AG08396 (cell line): ENCODE results near the gene UGT1A8.

ENCODE experiments used
- DNase-seq: peaks from one replicate; pipeline ENCODE4 v3.0.0; 2012; ENCODE audit warnings: low spot score, mixed read lengths

Gene UGT1A8

DNA sequence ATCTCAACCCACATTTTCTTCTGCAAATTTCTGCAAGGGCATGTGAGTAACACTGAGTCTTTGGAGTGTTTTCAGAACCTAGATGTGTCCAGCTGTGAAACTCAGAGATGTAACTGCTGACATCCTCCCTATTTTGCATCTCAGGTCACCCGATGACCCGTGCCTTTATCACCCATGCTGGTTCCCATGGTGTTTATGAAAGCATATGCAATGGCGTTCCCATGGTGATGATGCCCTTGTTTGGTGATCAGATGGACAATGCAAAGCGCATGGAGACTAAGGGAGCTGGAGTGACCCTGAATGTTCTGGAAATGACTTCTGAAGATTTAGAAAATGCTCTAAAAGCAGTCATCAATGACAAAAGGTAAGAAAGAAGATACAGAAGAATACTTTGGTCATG is 150.6 kb downstream of the UGT1A8 start:
- DNase-seq = no peak

DNA sequence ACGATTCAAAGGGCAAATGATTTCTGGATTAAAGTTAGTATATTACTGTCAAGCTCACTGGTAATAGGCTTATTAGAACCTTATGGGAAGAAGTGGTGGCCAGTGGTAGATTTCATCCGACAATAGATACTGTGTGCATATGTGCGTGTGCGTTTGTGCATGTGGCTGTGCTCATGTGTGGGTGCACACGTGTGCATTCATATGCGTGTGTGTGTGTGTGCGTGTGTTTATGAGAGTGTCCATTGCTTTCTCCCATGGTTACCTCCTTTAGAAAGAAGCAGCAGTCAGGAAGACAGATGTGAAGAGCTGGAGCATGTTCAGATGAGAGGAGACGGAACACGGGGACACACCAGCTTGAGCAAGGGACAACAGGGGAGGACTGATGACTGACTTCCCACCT is 151.8 kb downstream of the UGT1A8 start:
- DNase-seq = no peak

DNA sequence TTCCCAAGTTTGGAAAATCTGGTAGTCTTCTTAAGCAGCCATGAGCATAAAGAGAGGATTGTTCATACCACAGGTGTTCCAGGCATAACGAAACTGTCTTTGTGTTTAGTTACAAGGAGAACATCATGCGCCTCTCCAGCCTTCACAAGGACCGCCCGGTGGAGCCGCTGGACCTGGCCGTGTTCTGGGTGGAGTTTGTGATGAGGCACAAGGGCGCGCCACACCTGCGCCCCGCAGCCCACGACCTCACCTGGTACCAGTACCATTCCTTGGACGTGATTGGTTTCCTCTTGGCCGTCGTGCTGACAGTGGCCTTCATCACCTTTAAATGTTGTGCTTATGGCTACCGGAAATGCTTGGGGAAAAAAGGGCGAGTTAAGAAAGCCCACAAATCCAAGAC is 154.7 kb downstream of the UGT1A8 start:
- no peak for DNase-seq

DNA sequence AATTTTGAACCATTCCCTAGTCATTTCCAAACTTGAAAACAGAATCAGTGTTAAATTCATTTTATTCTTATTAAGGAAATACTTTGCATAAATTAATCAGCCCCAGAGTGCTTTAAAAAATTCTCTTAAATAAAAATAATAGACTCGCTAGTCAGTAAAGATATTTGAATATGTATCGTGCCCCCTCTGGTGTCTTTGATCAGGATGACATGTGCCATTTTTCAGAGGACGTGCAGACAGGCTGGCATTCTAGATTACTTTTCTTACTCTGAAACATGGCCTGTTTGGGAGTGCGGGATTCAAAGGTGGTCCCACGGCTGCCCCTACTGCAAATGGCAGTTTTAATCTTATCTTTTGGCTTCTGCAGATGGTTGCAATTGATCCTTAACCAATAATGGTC is 155.2 kb downstream of the UGT1A8 start:
- no peak for DNase-seq

DNA sequence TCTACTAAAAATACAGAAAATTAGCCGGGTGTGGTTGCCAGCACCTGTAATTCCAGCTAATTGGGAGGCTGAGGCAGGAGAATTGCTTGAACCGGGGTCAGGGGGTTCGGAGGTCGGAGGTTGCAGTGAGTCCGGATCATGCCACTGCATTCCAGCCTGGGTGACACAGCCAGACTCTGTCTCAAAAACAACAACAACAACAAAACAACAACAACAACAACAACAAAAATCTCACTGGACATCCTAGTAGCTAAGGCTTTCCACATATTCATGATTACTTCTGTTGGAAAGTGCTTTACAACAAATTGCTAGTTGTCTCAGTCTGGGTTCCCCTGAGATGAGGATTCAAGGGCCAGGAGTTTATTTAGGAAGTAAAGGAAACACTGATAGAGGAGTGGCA is 156.4 kb downstream of the UGT1A8 start:
- DNase-seq = no peak

DNA sequence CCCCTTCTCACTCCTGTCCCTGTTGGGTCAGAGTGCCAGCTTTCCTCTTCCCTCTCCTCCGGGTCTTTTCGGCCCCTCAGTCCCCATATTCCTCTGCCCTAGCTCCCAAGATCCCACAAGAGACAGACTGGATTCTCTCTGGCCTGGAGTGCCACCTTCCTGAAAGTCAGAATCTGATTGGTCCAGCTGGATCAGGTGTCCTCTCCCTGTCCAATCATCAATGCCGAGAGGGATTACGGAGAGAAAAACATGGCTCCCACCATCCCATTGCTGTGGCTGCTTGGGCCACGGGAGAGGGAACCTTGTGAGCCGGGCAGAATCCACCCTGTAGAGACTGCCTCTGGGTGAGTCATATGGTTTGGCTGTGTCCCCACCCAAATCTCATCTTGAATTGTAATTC is 158.0 kb downstream of the UGT1A8 start:
- DNase-seq = no peak

DNA sequence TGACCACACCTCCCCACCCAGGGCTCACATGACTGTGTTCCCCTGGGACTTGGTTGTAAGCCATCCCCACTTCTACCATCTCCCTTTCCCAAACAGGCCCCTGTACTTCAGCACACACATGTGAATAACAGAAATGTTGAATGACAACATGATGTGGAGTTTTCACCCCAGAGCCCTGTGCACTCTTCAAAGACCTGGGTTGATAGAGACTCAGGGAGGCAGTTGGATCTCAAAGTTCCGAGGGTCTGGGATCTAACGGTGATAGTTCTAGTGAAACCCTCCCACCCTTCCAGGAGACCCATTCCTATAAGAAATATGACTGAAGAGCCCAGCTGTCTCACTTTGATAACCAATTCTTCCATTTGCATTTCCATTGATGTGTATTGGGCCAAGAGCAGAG is 160.6 kb downstream of the UGT1A8 start, which contains the start of gene MROH2A:
MROH2A (plus strand) TSS at position 301 of the 400 bp plus-strand sequence. CDS start 1,029 bp downstream, outside the sequence.
- DNase-seq = no peak

DNA sequence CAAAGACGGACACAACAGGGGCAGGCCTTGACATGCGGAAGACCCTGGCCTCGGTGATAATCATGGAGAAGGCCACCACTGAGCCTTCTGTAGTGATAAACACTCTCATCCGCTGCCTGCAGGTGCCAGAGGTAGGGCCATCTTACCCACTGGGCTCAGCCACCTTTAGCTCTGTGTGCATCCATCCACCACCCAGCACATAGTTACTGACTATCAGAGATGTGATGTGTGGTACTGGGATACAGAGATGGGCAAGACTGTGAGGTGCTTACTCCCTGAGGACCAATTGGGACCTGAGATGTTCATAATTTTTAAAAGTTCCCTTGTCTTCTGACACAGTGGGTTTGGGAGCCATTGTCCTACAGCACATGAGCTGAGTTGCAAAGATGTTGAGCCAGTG is 162.3 kb downstream of the UGT1A8 start:
- DNase-seq = no peak

DNA sequence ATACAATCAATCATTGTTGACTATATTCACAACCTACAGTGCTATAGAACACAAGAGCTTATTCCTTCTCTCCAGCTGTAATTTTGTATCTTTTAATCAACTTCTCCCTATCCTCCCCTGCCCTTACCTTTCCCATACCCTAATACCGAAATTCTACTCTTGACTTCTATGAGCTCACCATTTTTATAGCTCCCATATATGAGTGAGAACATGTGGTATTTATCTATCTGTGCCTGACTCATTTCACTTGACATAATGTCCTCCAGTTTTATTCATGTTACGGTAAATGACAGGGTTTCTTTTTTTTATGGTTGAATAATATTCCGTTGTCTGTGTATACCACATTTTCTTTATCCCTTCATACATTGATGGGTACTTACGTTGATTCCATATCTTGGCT is 163.3 kb downstream of the UGT1A8 start:
- no peak for DNase-seq

DNA sequence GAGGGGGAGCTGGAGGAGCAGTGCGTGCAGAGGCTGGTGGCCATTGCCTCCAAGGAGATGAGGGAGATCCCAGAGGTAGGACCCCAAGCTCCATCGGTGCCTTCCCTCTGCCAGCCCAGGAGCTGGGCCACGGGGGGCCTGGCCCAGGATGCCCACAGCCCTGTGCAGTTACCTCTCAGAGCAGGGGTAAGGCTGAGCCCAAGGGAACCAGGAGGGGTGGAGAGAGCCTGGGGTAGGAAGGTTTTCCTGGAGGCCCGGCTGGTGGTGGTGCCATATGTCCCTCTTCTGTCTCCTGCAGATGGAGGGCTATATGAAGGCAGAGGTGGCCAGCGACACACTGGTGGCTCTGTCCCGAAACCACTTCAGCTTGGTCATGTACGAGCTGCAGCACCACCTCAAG is 172.1 kb downstream of the UGT1A8 start:
- DNase-seq = no peak

DNA sequence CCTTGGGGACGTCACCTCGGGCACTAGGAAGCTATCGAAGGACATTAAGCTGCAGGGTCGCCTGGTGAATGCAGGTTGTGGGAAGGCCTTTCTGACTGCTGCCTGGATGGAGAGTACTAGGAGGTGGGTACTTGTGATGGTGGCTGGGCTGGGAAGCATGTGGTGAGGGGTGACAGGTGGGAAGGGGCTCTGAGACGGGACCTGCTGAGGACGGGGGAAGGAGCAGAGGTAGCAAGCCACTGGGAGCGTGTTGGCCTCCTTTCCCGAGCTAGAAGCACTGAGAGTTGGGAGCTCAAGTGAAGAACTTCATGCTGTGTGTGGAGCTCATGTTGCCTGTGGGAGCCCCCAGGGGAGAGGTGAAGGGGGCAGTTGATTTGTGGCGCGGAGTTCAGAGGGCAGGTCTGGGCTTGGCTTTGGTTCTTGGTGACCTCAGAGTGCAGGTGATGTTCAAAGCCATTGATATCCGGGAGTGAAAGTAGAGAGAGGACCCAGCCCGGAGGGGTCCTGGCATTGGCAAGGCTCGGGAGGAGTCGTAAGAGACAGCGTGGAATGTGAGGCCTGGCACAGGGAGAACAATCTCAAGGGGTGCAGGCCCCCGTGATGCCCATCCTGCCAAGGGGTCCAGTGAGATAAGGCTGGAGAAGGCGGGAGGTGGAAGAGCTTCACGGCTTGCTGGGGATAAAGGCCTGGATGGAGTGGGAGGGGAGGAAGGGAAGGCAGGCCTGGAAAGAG is 173.9 kb downstream of the UGT1A8 start:
- no peak for DNase-seq

DNA sequence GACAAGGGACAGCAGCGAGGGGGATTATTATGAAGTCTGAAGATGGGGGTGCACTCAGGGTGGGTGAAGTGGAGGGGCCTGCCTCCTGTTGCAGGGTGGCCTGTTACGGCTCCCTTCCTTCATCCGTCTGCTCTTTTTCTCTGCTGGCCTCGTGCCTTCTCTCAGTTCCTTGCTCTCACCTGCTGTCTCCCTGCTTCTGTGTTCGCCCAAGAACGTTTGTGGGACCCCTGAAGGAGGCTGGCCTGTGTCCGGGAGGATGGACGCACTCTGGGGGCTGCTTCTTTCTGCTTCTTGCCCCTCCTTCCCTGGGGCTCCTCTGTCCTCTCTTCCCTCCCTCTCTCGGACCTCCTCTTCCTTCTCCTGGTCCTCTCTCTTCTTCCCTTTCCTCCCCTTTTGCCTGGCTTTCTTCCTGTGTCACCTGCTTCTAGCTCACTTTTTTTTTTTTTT is 174.5 kb downstream of the UGT1A8 start:
- no peak for DNase-seq

DNA sequence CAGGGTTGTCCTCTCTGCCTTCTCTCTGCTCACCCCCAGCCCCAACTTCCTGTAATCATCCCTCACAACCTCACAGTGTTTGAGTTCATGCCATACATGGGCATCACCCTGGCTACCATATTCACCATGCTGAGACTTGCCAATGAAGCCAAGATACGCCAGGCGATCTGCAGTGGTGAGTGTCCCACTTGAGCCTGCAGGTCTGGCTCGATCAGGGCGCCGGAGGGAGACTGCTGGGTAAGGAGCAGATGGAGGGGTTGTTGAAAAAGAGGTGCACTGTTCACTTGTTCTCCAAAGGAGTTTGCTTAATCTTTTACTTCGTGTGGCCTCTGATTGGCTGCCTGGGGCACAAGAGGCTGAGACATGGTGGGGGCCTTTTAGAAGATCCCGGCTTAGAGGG is 175.3 kb downstream of the UGT1A8 start:
- no peak for DNase-seq

DNA sequence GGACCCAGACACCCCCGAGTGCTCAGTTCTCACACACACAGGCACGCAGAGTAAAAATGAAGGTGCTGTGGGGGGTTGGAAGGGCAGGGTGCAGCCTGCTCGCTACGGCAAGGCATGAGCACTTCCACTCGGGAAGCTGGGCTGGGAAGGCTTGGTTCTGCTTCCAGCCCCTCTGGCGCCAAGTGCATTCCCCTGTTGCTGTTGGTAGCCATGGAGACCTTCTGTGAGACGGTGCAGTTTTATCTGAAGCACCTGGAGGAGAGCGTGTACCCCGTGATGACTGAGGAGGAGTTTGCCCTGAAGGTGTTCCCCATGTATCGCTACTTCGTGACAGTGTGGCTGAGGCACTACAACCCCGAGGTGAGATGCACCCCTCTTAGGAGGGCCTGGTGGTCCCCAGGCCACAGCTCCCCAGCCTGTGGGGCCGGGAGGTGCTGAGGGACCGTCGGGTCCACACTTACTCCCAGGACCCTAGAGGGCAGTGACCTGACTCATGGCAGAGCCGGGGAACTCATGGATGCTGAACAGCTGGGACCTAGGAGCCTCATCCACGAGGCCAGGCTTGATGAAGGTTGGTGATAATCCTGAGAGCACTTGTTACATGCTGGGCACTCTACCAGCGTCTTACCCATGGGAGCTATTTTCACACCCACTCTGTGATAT is 176.2 kb downstream of the UGT1A8 start:
- DNase-seq = no peak

DNA sequence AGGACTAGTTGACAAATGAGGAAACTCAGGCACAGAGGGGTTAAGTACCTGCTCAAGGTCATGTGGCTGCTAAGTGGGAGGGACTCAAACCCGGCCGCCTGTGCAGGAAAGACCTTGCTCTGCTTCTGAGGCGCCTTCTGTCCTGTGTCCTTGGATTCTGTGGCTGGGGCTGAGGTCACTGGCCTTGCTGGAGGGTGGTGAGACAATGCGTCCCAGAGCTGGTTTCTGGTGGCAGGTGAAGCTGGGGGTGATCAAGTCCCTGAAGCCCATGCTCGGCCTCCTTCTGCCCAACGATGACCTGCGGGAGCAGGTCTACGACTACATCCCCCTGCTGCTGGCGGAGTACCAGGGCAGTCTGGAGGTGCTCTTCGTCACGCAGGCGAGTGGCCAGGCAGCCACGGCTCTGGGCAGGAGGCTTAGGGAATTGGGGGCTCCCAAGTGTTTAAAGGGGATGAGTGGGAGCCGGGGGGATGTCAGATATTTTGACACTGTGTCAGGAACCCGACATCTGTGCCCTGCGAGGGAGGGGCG is 176.8 kb downstream of the UGT1A8 start:
- no peak for DNase-seq

DNA sequence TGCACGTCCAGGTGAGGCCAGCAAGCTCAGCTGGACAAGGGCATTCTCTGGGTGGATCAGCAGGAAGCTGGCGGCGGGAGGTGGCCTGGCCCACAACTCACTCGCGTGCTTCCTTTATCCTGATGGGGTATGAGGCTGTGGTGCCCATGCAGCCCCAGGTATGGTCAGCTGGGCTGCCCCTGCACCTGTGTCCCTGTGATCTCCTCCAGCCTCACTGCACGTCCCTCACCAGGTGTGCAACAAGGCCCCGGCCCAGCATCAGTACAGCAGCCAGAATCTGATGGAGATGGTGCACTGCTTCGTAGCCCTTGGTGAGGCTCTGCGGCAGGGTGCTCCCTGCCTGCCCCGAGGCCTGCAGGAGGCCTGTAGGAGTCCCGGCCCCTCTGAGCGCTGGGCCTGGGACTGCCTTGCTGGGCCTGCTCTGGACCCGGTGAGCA is 178.3 kb downstream of the UGT1A8 start:
- no peak for DNase-seq

DNA sequence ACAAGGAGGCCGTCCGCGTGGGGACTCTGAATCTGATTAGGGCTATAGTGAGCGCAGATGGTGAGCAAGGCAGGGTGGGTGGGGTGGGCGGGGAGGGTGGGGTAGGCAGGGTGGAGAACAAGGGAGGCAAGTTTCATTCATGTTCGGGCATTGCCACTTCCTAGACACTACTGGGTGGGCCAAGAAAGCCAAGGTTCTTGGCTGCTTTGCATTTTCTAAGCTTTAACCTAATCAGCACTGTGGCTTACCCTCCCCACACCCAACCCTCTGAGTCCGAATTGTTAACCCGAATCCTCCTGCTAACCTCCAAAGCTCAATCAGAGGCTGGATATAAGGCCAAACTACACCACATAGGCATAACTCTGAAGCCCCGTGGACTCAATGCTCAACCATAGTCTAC is 178.8 kb downstream of the UGT1A8 start:
- no peak for DNase-seq

DNA sequence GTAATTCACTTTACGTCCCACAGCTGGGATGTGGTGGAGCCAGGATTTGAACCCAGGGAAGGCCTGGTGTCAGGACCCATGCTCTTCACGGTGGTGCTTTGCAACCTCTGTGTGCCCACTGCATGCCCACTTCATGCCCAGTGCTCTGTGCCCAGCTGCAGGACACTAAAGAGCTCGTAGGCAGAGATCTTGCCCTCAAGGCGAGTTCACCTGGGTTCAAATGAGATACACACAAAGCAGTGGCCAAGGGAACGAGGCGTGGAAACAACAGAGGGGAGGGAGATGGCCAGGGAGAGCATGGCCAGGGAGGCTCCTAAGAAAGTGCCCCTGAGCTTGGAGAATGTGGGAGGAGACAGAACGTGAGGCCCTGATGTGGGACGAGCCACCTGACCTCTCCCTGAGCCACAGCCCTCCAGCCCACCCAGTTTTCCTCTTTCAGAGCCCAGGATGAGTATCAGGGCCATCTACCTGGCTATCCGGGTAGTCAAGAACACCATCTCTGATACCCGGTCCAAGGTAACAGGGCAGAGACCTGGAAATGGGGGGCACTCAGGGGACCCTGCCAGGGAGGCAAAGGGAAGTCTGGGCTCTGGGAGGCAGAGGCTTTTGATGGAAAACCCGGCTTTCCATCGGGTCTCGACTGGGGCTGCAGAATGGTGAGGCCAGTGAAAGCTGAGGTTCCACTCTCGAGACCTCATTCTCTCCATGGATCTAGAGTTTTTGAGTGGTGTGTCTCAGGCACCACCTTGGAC is 181.1 kb downstream of the UGT1A8 start:
- DNase-seq = no peak

DNA sequence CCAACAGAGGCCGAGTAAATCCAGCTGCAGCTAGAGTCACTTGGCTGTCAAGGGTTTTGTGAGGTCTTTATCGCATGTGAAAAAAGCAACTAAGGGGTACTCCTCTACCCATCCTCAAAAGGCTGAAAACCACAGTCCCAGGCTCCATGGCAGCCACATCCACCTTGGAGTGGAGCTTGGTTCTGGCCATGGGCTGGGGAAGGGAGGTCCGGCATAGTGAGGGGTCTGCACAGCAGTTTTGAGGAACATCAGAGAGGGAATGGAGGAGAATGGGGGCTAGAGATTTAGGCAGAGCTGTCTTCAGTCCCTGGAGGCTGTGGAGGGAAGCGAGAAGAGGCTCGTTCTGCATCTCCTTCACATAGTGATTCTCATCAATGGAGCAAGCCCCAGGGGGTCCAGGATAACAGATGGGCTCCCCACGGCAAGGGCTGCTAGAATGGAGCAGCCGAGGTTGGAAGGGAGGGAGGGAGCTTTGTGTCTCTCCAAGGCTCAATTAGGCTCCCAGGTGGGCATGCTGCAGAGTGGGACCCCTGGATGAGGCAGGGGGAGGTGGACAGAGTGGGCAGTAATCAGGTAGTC is 181.7 kb downstream of the UGT1A8 start:
- DNase-seq = no peak

DNA sequence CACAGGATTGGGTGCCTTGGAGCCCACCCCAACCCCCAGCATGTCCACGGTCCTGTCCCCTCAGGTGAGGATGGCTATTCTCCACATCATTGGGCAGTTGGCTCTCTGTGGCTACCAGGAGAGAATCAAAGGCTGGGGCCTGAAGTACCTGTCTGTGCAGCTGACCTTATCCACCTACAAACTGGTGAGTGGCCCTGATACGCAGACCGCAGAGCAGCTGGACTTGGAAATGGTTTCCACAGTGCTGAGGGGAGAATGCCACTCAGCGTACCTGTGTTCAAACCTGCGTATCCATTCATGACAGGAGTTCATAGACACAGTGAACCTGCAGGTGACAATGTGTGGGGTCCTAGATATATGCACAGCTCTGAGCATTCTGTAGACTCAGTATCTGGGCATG is 182.3 kb downstream of the UGT1A8 start:
- DNase-seq = no peak

DNA sequence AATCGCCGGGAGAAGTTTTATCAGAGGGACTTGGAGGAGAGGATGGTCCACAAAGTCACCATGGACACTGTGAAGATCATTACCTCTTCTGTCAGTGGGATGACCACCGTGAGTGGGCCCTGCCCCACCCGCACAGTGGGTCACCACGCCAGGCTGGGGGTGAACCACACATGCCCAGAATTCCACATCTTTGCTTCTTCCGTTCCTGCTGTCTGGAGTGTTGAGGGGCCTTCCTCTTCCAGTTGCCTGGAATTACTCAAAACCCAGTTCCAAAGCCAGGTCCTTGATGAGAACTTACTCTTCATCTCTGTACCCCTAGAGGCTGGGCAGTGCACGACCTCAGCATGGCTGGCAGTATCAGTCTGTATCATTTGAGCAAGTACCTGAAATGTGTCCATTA is 182.8 kb downstream of the UGT1A8 start:
- no peak for DNase-seq

DNA sequence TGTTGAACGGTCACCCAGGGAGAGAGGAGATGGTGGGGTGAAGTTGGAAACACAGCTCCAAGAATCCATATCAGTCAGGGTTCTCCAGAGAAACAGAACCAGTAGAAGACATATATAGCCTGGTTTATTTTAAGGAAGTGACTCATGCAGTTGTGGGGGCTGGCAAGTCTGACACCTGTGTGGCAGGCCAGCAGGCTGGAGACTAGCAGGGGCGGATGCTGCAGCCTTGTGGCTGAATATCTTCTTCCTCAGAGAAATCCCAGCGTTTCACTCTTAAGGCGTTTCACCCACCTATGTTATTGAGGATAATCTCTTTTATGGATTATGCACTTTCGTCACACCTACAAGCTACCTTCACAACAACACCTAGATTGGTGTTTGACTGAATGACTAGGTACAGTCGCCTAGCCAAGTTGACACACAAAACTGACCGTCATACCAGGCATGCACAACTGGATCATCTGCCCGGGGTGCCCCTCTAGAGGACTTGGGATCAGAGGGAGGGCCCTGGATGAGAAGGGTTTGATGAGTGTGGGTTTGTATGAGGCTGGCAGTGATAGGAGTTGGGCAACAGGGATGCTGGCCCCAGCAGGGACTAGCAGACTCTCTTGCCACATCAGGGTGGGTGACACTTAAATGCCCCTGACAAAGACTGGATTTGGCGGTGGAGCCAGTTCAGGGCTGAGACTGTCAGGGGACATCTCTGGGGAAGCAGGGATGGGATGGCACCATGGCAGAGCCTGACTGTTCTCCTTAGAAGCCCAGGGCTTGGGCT is 184.1 kb downstream of the UGT1A8 start:
- no peak for DNase-seq
